KBM-7 (cell line): Measurements from ENCODE around the gene SLC12A5.
A peak's percentile ranks its signal among the peaks of the same experiment; 100 is the strongest.
"Not testable (repeated sequence)": the region's sequence is repeated elsewhere in the genome, so short reads cannot be mapped to it uniquely, and the experiment has no call there.

Source experiments
- DNase-seq: peaks from one replicate; pipeline ENCODE4 v3.0.0-alpha.2; 2015
- in situ Hi-C: fragments of 300-500 bp; cut with MboI; formaldehyde crosslinking; loops from 2 replicates; pipeline ENCODE4 v1.14.3; 2020; ENCODE audit warnings: low sequenced_read_pairs, low pct_unique_long_range_greater_than_20kb, mixed read lengths

SLC12A5 gene

GRCh38 chr20:46091622-46092535, 62.9 kb downstream of the SLC12A5 start:
- DNase-seq, in situ Hi-C loops: not testable (repeated sequence)

- no peak for DNase-seq
- in situ Hi-C loops, result no loop called here
Observed at GRCh38 chr20:46093531-46093930, 64.5 kb downstream of the SLC12A5 start.

- in situ Hi-C loops, result no loop called here
- no peak for DNase-seq
Observed at GRCh38 chr20:46099491-46100287, 70.7 kb downstream of the SLC12A5 start.

GRCh38 chr20:46100444-46100843, 71.4 kb downstream of the SLC12A5 start:
- DNase-seq, in situ Hi-C loops: not testable (repeated sequence)

- no peak for DNase-seq
- in situ Hi-C loops, result no loop called here
Observed at GRCh38 chr20:46100988-46101387, 72.0 kb downstream of the SLC12A5 start.

GRCh38 chr20:46101957-46102356, 72.9 kb downstream of the SLC12A5 start:
- in situ Hi-C loops, result no loop called here
- no peak for DNase-seq

GRCh38 chr20:46102940-46103339, 73.9 kb downstream of the SLC12A5 start:
- DNase-seq, result no peak
- in situ Hi-C loops, result no loop called here

- no peak for DNase-seq
- in situ Hi-C loops, result no loop called here
Observed at GRCh38 chr20:46104262-46104661, 75.2 kb downstream of the SLC12A5 start.

- in situ Hi-C loops, result no loop called here
Observed at GRCh38 chr20:46107061-46107460, 78.0 kb downstream of the SLC12A5 start.

GRCh38 chr20:46108435-46108841, 79.4 kb downstream of the SLC12A5 start:
- in situ Hi-C loops, result no loop called here
- peak; percentile 26 for DNase-seq

More at GRCh38 chr20:46107061-46107460, 78.0 kb downstream of the SLC12A5 start:
- DNase-seq, result no peak

- in situ Hi-C loops, result no loop called here
- no peak for DNase-seq
Observed at GRCh38 chr20:46108976-46109375, 80.0 kb downstream of the SLC12A5 start.
